Measurements from ENCODE around the gene MPP2.
"Not testable (repeated sequence)": the region's sequence is repeated elsewhere in the genome, so short reads cannot be mapped to it uniquely, and the experiment has no call there.

MPP2 gene

DNA sequence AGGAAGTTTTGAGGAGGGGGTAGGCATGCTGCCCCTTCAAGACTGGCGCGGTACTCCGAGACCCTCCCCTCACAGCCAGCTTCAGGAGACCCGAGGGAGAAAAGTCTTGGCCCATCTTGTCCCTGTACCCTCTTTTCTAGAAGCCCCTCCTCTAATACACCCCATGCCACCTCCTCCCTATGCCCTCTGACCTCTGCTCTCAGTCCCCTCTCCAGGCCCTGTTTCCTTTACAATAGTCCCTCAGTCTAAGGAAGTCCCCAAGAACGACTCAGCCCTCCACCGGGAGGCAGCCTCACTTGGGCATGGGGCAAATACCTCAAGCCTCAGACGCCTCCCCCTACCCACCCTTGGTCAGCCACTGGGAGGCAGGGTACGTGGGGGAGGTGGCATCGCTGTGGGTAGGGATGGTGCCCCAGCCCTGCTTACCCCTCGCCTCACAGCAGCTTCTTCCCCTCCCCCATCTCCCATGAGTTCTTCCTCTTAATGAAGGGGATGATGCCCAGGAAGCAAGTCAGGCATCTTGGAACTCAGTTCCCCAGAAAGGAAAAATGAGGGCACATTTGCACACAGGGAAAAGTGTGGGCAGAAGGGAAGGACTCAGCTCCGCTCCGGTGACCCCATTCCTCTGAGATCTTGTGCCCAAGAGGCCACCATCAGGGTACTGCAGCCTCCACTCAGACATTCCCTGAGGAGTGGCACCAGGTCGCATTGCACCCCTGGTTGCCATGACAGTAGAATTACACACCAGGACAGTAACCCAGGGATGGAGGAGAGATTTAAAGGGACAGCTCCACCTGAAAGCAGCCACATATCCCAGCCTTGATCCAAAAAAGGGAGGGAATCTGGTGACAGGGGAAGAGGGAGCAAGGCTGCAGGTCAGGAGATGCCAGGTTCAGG, 6.2 kb downstream of the MPP2 start:
- no peak for DNase-seq

GRCh38 chr17:43900183-43900857, 7.0 kb downstream of the MPP2 start:
- DNase-seq, result peak; percentile 78 to 79

DNA sequence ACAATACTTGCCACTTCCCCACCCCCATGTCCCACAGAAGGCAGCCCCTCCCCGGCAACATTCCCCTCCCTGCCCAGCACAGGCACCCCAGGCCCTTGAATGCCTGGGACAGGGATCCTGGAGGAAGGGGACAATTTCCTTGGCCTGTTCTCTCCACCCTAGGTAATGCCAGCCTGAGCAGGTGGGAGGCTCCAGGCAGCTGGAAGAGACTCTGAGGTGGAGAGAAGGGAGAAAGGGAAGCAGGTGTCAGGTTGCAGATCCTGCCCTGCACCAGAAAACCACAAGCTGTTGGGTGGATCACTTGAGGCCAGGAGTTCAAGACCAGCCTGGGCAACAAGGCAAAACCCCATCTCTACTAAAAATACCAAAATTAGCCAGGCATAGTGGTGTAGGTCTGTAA, 8.9 kb downstream of the MPP2 start:
- DNase-seq, result no peak

GRCh38 chr17:43897831-43898230, 9.5 kb downstream of the MPP2 start:
- no peak for DNase-seq

DNA sequence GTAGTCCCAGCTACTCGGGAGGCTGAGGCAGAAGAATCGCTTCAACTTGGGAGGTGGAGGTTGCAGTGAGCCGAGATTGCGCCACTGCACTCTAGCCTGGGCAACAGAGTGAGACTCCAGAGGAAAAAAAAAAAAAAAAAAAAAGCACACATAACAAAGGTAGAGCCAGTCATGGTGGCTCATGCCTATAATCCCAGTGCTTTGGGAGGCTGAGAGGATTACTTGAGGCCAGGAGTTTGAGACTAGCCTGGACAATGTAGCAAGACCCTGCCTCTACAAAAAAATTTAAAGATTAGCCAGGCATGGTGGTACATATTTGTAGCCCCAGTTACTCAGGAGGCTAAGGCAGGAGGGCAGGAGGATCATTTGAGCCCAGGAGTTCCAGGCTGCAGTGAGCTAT, 12.8 kb downstream of the MPP2 start:
- DNase-seq, result not testable (repeated sequence)

- no peak for DNase-seq
Observed at GRCh38 chr17:43892647-43892952, 14.7 kb downstream of the MPP2 start.

- DNase-seq, result no peak
Observed at GRCh38 chr17:43891851-43892646, 15.3 kb downstream of the MPP2 start.

- no peak for DNase-seq
Observed at GRCh38 chr17:43890240-43890639, 17.1 kb downstream of the MPP2 start.

DNA sequence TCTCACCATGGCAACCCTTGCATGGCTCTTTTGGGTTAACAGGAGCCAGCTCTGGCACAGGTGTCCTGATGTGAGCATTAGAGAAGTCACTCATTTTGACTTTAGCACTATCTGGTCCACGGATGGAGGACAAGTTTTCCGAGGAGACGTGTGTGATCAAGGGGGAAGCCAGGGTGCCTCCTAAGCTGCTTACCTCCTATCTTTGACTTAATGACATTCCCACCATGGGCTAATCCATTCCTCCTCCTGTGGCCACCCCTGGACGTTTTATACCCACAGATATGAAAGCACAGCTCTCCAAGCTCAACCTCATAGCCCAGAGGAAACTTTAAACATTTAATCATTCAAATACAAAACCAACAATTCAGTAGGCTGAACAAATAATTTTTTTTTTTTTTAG, 18.8 kb downstream of the MPP2 start:
- DNase-seq, result no peak

DNA sequence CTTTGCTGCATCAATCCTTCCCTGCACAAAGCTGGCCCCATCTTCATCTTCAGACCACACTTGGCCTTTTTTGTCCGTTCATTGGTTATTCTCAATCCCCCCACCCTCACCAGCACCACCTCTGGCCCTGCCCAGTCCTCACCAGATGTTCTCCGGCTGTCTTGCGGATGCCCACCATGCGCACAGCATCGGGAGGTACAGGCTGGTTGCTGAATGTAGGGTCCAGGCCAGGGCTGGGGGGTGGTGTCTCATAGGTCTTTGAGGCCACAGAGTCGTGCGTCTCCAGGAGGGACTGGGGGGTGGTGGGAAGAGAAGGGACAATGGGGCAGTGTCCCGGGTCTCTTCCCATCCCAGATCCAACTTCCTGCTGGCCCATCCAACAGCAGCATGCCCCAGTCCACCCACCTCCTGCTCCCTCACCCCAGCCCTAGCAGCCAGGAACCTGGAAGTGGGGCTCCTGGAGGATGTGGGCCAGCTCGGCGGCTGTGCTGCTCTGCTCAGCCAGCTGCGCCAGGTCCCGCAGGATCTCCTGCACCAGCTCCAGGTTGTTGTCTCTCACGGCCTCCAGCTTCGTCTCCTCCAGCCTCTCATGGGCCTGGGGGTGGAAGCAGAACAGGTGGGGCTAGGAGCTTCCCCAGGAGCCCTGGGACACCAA, 24.4 kb downstream of the MPP2 start:
- no peak for DNase-seq

DNA sequence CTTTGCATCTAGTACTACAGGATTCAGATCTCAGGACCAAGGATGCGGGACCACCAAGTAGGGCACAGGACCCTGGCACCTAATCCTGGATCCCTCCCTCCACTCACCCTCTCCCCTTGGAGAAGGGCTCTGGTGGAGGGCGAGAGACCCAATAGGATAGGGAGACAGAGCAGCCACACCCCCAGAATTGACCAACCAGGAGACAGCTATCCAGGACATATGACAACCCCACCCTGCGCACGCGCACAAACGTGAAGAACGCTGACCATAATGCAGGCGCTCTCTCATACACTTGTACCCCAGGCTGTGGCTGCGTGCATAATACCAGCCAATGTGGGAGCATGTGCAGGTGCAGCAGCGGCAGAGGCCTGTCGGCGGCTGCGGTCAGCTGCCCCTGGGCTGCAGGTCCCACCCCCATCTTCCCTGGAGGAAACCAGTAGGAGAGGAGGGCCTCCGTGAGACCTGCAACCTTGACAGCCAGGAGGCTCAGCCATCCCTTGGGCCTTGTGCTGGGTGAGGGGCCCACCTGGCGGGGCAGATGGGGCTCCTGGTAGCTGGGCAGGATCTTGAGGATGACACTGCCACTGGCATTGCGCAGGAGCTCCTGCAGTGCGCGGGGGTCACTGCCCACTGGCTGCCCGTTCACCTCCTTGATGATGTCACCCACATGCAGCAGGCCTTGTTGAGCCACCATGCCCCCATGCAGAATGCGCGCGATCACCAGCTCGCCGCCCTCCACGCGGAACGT, 25.4 kb downstream of the MPP2 start:
- DNase-seq, result no peak

- DNase-seq, result no peak
Observed at GRCh38 chr17:43881181-43881580, 26.2 kb downstream of the MPP2 start.

GRCh38 chr17:43880420-43880991, 26.8 kb downstream of the MPP2 start:
- peak; percentile 27 to 32 for DNase-seq

DNA sequence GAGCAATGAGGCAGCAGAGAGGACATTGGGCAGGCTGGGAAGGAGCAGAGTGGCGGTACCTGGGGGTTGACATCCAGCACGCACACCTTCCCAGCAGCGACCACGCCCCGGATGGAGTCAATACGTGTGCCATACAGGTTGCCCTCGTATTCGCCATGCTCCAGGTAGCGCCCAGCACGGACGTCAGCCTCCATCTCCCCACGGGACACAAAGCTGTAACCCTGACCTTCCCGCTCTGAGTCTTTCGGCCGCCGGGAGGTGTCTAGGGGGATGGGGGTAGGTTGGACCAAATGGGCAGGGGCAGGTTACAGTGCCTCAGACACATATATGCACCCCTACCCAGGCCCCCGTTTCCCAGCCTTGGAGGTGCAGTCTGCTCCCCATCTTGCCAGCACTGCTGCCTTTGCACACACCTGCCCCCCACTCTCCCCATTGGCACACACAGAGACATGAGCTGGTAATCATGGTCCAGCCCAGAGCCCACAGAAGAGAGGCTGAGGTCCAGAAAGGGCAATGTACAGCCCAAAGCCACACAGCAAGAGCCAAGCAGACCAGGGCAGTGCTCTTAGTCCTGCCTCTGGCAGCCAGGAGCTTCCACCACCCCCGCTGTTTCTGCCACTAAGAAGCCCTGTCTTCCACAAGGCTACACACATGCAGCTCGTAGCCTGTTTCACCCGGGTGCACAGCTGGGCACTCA, 27.5 kb downstream of the MPP2 start:
- DNase-seq, result no peak

DNA sequence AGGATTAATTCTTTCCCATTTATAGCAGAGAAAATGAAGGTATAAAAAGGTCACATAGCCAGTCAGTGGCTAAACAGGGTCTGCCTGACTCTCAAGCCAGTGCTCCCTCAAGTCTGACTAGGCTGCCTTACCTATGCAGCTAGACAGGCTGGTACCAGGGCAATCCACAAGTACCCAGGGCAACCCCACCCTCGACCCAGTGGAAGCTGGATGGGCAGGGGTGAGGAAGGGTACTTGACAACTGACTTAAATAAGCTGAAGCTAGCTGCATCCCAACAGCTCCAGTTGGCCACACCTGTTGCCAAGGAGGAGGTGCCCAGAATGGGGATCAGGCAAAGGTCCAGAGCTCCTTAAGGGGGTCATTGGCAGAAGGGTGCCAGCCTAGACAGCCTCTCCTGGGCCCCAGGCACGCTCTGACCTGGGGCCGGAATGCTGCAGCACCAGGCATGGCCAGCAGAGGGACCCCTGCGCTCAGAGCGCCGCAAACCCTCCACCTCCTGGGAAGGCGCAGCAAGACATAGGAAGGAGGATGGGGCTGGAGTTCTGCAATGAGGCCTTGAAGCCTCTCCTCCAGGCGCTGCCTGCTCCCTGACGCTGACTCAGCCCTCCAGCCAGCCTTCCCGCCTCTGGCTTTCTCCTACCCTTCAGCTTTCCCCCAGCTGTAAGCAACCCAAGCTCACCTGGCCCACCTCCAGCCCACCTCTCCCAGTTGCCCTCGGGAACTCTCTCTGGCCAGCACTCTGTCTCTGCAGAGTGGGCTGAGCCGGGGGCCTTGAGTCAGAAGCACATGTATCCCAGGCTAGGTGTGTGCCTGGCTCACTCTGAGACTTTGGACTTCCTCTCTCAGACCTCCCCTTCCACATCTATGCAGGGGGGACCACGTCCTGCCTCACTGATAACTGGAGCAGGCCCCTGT, 28.8 kb downstream of the MPP2 start:
- peak; percentile 50 to 59 for DNase-seq

DNA sequence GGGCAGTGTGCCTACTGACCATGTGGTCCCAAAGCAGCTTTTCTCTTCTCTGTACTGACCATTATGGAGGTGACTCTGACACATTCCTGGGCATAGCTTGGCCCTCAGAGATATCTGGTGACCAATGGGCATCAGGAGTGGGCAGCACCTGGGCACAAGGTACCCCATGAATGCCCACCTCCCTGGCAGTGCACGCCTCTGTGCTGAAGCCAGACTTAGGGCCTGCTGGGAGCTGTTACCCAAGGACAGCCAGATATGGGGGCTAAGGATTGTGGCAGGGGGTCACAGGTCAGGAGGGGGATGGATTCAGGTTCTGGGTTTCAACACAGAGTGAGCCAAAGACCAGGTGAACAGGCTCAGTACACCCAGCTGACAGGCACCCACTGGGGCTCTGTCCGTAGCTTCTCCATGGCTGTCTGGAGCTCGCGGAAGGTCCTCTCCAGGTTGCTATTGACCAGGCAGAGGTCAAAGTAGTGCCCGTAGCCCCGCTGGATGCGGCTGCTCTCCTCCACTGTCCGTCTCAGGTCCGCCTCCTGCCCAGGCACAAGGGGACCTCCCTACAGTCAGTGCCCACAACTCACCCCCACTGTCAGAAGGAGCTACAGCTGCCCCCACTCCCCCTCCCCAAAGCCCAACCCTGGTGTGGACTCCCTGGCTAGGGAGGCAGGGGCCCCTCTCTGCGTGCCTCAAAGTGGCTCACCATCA, 29.7 kb downstream of the MPP2 start:
- no peak for DNase-seq

- no peak for DNase-seq
Observed at GRCh38 chr17:43877031-43877430, 30.3 kb downstream of the MPP2 start.

DNA sequence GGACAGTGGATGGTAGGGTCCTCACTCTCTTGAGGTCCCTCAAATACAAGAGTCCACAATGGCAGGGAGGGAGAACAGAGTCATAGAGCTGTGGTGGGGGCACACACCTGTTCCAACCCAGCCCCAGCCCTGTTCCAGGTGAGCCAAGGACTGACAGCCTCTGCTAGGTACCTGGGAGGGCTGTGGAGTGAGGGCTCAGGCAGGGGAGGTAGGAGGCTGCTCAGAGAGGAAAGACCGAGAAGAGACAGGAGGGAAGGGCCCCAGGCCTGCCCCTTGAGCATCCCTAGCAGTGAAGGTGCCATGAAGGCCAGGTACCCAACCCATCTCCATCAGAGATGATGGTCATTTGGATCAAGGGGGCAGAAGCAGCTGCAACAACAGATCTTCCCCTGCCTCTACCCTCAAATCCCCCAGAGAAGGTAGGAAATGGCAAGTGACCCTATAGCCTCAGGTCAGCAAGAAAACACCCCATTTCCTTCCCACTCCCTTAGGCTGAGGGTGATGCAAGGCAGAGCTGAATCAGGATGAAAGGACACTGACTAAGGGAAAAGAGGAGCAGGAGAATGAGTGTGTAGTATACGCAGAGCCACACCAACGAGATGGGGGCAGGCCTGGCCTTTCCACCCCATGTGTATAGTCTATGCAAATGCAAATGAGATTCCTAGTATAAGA, 31.7 kb downstream of the MPP2 start:
- no peak for DNase-seq

- no peak for DNase-seq
Observed at GRCh38 chr17:43874293-43874692, 33.0 kb downstream of the MPP2 start.

Measured in activated CD4-positive, alpha-beta T cell treated with anti-CD3 and anti-CD28 coated beads, Interleukin-2, amount 50 U/mL, for 4 hours (primary cell).